GM18870 (cell line): Measurements from ENCODE around the gene RGS16.
A peak's percentile ranks its signal among the peaks of the same experiment; 100 is the strongest.

Source experiments
- ATAC-seq: cut with Tn5 transposase; IDR thresholded peaks from one replicate; pipeline ENCODE4 v1.9.1; 2021; ENCODE audit warnings: moderate library complexity; ENCODE audit not compliant: unreplicated experiment

The RGS16 gene

DNA sequence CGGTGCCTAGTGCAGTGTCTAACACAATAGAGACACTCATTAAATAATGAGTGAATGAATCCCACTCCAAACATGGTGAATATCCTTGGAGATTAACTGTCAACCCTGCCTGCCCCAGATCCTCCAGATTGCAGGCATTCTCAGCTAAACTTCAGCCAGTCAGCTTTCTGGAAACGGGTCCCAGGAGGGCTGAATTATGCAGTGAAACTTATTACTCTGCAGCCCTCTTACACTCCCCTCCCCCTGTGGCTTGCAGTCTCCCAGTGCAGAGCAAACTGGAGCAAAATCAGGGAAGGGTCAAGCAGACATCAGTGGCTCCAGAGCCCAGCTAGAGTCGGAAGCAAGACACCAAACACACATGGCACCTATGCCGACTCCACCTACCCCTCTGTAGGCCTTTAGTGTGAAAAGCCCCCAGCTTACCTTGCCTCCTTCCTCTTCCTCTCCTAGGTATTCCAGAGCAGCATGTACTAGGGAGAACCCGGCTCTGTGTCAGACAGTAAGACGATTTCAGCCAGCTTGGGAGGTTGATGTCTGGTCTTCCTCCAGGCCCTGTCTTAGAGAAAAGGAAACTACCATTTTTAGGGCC, 6.5 kb upstream of the RGS16 start:
- ATAC-seq, result no peak

GRCh38 chr1:182608845-182609610, 4.8 kb upstream of the RGS16 start:
- no peak for ATAC-seq

GRCh38 chr1:182608236-182608635, 4.0 kb upstream of the RGS16 start:
- no peak for ATAC-seq

DNA sequence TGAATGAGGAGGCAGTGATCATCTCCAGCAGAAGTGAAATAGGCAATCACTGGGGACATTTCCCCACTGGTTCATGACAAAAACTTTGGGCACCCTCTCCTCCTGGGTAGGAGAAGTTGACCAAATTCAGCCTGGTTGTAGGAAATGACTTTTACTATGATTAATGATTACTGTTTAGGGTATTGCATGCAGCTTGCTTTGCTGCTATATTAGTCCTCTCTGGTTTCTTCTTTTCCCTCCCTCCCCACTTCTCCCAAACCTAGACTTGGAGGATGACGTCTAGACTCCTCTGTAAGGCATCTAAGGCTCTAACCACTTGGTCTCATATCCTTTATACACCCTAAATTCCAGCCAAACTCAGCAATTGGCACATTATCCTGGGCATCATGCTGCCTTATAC, 3.4 kb upstream of the RGS16 start:
- no peak for ATAC-seq

DNA sequence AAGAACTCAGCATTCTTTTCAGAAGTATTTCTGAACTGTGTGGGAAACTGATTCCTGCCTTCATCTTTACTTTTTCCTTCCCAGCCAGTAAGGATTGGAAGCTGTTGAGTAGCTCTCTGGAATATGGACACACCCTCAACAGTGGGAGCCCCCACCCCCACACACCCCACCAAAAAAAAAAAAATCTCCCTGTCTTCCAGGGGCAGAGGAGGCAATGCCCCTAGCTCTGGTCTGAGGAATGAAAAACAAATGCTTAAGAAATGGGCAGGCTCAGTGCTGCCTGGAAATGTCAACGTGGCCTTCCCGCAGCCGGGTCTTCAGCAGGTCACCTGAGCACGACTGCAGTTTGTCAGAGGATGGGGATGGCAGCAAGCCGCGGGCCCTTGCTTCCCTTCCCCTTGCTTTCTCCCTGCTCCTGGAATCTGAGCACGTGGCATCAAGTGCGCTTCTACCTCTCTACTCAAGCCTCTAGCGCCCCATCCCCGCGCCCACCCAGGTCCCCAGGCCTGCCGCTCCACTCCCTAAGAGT, 479 bp downstream of the RGS16 start:
- ATAC-seq, result no peak

DNA sequence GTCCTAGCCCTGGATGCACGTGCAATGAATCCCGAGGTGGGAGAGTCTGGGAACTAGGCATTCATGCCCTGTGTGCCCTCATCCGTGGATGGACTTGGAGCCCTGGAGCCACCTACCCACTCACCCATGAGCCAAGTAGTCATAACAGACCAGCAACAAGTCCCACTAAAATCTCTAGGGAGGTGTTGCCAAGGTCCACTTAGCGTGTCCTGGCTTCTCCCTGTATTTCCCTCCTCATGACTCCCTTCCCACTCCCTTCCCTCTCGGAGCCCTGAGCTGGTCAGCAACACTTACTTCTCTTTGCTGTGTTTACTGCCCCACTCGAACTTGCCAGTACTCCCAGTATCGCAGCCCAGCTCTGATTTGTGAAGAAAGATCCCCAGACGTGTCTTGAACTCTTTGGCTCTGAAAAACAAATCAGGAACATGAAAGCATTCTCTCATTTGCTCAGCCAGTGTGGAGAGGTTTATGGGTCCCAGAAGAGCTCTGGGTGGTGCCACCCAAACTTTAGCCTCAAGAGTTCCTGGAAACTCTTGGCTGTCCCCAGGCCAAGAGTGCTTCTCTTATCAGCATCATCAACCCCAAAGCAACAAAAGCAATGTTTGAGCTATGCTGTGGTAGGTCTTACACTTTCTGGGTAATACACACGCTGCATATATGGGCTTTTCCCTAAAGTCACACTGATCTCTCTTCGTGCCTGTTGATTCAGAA, 1.1 kb downstream of the RGS16 start:
- no peak for ATAC-seq

GRCh38 chr1:182601913-182602312, 2.3 kb downstream of the RGS16 start:
- ATAC-seq, result no peak

- no peak for ATAC-seq
These were observed 2.8 kb downstream of the RGS16 start for GRCh38 chr1:182601416-182601786.

DNA sequence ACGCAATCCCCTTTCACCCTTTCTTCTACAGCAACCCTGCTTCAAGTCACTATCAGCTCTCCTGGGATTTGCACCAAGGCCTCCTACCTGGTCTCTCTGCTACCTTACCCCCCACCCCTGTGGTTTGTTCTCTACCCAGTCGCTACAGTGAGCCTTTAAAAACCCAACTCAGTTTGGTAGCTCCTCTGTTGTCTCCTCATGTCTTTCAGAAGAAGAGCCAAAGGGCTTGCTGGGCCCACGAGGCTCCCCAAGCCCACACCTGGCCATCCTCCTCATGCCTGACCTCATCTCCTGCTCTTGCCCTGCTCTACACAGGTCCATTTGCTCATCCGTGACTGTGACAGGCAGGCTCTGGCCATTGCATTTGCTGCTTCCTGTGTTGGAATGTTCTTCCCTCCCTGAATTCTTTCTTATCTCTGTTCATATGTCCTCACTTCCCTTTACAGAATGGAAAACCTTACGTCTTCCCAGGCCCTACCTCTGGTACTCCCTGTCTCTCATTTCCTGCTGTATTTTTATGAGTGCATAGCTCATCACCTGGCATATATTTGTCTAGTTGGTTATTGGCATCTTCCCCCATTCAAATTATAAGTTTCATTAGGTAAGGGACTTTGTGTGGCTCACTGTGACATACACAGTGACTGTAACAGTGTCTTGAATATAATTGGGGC, 3.3 kb downstream of the RGS16 start:
- ATAC-seq, result no peak

GRCh38 chr1:182600036-182600713, 4.0 kb downstream of the RGS16 start:
- ATAC-seq, result no peak

DNA sequence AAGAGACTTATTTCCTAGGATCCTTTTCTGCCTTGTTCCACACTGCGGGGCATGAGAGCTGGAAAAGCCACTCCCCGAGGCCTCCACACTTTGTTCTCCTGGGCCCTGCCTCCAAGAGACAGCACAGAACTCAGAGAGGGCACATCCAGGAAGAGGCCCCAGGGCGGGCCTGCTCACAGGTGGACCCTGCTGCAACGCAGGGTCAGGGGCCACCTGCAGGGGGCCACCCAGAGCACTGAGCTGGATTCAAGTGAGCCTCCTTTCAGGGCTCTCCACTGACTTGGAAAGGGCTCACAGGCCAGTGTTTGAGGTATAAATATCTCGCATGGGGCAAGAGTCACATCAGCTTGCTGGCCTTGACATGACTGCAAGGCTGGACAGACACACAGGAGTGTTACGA, 4.8 kb downstream of the RGS16 start:
- ATAC-seq, result no peak

DNA sequence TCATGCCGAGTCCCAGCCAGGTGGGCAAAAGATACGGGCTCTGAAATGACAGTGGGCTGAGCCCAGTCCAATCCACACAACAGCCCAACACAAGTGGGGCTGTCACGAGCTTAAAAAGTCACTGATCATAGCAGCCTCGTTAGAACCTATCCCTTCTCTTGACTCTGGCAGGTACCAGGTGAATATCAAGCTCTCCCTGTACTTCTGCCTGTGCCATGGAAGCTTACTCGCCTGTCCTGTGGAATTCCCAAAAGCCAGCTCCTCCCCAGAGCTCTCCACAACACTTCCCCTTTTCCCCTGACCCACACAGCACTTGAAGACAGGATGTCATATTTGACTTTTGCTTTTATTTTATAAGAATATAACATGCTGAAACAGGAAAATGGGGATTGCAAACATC, 5.9 kb downstream of the RGS16 start:
- ATAC-seq, result no peak

DNA sequence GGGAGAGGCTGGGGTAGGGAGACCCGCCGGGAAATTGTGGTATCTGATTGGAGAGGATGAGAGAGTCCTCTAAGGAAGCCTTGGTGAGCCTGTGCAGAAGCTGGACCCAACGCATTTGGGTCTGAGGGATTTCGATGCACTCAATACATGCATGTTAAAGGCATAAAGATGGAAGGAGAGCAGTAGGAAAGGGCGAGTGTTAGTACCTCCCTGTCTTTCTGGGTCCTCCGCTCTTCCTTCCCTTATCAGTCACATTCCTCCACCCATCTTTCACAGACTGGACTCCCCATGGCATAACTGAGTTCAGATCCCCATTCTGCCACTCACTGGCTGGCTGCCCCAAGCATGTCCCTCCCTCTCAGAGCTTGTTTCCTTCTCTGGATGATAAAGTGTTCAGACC, 7.3 kb downstream of the RGS16 start:
- no peak for ATAC-seq

- no peak for ATAC-seq
These were observed 8.4 kb downstream of the RGS16 start for GRCh38 chr1:182595641-182596240.

- no peak for ATAC-seq
These were observed 14.3 kb downstream of the RGS16 start for GRCh38 chr1:182589931-182590330.

GRCh38 chr1:182589520-182589919, 14.7 kb downstream of the RGS16 start:
- no peak for ATAC-seq

DNA sequence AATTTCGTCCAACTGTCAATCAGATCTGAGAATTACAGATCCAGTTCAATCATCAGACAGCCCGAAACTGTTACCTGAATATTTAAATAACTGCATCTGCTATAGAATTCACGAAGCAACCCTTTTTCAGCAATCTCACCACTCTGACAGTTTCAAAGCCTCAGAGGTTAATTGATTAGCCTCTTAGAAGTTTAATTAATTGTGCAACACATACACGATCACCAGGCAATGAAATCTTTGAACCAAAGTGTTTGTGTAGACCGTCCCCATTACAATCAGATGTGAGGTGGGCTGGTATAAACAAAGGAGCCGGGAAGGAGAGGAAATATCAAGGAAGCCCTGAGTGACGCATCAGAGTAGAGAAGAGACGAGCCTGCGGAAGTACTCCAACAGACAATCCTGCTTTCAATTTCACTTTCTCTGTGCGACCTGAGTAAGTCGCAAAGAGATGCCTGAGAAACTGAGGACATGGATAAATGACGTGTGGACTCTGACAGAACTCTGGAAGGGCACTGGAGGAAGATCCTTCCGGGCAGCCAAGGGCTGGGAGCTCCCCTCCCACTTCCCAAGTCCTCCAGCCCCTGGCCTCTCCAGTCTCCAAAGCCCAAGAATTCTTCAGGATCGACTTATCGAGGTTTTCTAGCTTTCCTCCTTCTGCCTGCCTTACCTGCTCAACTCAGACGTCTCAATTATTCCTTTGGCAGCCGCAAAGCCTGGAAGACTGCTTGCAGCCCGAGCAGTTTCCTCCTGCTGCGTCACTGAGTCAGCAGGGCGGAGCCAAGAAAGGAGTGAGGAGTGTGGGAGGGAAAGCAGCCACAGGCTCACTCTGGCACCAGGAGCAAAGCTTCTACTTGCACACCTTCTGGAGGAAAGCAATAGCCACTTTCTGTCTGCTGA, 15.4 kb downstream of the RGS16 start, which contains the start of gene RNASEL:
Gene RNASEL, minus strand, starts transcription at position 757 of the 897 bp plus-strand sequence. CDS start 2,450 bp downstream, outside the sequence.
- peak; percentile 83 for ATAC-seq

GRCh38 chr1:182587666-182588499, 16.3 kb downstream of the RGS16 start:
- no peak for ATAC-seq
